GM19238 (cell line): ENCODE results near the gene PCSK4.
A peak's percentile ranks its signal among the peaks of the same experiment; 100 is the strongest.
"Not testable (repeated sequence)": the region's sequence is repeated elsewhere in the genome, so short reads cannot be mapped to it uniquely, and the experiment has no call there.

ENCODE experiments used
- DNase-seq: peaks from one replicate; pipeline ENCODE4 v3.0.0; 2011; ENCODE audit warnings: low spot score; ENCODE audit not compliant: insufficient read length

PCSK4 gene

GRCh38 chr19:1522061-1522460, 31.9 kb upstream of the PCSK4 start:
- DNase-seq, result no peak

- DNase-seq, result no peak
These were observed 31.5 kb upstream of the PCSK4 start for GRCh38 chr19:1521636-1522035.

GRCh38 chr19:1520203-1520780, 30.1 kb upstream of the PCSK4 start:
- no peak for DNase-seq

GRCh38 chr19:1519802-1520201, 29.7 kb upstream of the PCSK4 start:
- not testable (repeated sequence) for DNase-seq

GRCh38 chr19:1518471-1518870, 28.3 kb upstream of the PCSK4 start:
- DNase-seq, result no peak

- no peak for DNase-seq
These were observed 26.2 kb upstream of the PCSK4 start for GRCh38 chr19:1516395-1516753.

- DNase-seq, result no peak
These were observed 25.0 kb upstream of the PCSK4 start for GRCh38 chr19:1514986-1515721.

- DNase-seq, result no peak
These were observed 24.1 kb upstream of the PCSK4 start for GRCh38 chr19:1514295-1514661.

- no peak for DNase-seq
These were observed 23.5 kb upstream of the PCSK4 start for GRCh38 chr19:1513499-1514294.

GRCh38 chr19:1512671-1513498, 22.7 kb upstream of the PCSK4 start, which contains the start of gene ADAMTSL5:
Gene ADAMTSL5, minus strand, starts transcription at chr19:1513019. Its CDS starts 2,076 bp downstream, at chr19:1510943.
- peak; percentile 73 for DNase-seq

- DNase-seq, result no peak
These were observed 21.5 kb upstream of the PCSK4 start for GRCh38 chr19:1511318-1512317.

- no peak for DNase-seq
These were observed 20.7 kb upstream of the PCSK4 start for GRCh38 chr19:1510807-1511206.

GRCh38 chr19:1510442-1510806, 20.3 kb upstream of the PCSK4 start:
- DNase-seq, result no peak

GRCh38 chr19:1509602-1510441, 19.7 kb upstream of the PCSK4 start:
- DNase-seq, result no peak

- no peak for DNase-seq
These were observed 18.3 kb upstream of the PCSK4 start for GRCh38 chr19:1508507-1508856.

- peak; percentile 97 for DNase-seq
These were observed 17.8 kb upstream of the PCSK4 start for GRCh38 chr19:1507763-1508506.

- DNase-seq, result no peak
These were observed 17.1 kb upstream of the PCSK4 start for GRCh38 chr19:1507192-1507660.

- no peak for DNase-seq
These were observed 16.1 kb upstream of the PCSK4 start for GRCh38 chr19:1505991-1506881.
